NCI-H146 (cell line): ENCODE data around the gene KLHDC8B.
A peak's percentile ranks its signal among the peaks of the same experiment; 100 is the strongest.

Source experiments
- DNase-seq: peaks from one replicate; lab custom pipeline; 2025; lab: John Stamatoyannopoulos, UW

KLHDC8B gene

DNA sequence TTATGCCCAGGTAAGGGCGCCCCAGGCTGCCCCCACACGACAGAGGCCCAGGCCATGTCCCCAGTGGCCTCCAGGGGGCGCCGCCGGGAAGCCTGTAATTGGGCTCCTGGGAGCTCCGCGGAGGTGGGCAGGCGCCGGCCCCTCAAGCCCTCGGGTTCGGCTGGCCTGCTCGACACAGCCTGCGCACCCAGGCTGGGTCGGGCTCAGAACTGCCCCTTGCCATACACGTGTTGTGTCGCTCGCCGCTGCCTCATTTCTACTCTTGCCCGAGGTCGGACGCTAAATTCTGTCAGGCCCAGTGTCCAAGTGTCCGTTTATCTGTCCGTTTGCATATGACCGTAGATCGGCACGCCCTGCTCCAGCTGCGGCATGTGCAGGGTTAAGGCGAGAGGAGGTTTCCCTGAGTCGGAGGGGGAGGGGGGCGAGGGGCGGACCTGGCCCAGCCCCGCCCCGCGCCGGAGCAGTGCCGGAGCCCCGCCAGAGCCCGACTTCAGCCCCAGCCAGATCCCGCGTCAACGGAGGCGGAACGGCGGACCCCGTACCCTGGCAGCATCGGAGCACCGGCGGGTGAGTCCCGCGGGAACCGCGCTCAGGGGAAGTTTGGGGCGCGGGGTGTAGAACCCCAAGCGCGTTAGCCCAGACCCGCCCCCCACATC is at the start of gene KLHDC8B:
Gene KLHDC8B, plus strand, starts transcription at position 480 of the 656 bp plus-strand sequence. CDS start 1,172 bp downstream, outside the sequence.
- DNase-seq = peak; percentile 69

DNA sequence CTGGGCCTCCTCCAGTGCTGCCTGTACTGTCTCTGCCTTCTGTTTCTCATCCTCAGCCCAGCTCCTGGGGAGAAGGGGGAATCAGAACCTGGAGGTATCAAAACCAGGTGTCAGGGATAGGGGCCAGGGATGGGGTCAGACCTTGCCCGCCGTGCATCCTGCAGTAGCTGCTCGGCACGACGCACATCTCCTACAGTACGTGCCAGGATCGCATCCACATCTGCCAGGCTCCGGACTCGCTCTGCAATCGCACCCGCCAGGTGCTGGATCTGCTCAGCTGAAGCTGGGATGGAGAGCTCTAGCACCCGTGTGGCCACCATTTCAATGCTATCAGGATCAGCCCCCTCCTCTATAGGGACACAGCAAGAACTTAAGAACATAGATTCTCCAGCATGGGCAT is 49.4 kb upstream of the KLHDC8B start:
- DNase-seq = no peak

- no peak for DNase-seq
Measured at GRCh38 chr3:49122451-49122850, 48.9 kb upstream of the KLHDC8B start.

GRCh38 chr3:49122886-49123545 is 48.4 kb upstream of the KLHDC8B start:
- no peak for DNase-seq

DNA sequence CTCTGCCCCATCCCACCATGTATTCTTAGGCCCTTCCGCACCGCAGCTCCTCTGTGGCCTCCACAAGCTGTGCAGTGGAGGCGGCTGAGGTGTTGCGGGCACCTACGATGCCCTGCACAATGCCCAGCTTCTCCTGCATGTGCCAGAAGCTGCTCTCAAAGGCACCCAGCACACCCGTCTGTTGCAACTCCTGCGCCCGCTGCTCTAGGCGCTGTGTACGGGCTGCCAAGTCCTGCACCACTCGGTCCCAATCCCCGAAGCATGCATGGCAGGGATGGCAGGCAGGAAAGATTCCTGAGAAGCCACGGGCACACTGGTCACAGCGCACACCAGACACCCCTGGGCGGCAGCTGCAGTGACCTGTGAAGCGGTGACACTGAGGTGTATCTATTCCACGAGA is 47.7 kb upstream of the KLHDC8B start:
- DNase-seq = no peak

DNA sequence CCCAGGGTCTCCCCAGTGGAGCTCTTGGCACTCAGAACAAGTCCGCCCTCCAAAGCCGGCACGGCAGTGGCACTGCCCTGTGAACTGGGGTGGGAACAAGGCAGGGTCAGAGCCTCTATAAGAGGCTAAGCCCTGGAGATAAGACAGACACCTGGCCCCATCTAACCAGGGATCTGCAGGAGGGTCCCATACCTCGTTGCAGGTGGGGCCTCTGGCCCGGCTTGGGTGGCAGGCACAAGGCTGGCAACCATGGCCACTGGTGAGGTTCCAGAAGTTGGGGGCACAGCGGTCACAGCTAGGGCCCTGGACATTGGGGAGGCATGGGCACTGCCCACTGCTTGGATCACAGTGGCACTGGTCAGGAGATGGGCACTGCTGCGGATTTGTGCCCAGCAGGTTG is 47.2 kb upstream of the KLHDC8B start:
- no peak for DNase-seq

DNA sequence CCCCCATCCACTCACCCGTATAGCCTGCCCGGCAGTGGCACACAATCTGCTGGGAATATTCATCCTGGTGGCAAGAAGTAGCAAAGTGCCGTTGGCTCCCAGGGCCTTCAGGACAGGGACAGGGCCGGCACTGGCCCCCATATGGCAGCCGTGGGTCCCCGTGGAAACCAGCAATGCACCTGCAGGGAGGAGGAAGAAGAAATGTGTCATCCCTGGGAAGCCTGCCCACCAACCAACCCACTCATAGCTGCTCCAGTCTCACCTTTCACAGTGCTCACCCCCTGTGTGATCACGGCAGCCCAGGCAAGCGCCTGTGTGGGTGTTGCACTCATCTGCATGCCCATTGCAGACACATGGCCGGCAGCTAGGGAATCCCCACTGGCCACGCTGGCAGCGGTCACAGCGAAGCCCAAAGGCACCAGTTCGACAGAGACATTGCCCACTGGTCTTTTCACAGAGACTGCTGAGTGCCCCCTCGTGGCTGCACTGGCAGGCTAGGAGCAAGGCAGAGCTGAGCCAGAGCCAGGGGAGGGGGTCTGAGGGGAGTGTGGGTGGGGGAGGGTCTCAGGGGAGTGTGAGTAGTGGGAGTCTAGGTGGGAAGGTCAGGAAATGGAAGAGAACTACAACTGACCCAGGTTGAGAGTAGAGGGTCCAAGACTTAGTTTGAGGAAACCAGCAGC is 46.3 kb upstream of the KLHDC8B start:
- no peak for DNase-seq

DNA sequence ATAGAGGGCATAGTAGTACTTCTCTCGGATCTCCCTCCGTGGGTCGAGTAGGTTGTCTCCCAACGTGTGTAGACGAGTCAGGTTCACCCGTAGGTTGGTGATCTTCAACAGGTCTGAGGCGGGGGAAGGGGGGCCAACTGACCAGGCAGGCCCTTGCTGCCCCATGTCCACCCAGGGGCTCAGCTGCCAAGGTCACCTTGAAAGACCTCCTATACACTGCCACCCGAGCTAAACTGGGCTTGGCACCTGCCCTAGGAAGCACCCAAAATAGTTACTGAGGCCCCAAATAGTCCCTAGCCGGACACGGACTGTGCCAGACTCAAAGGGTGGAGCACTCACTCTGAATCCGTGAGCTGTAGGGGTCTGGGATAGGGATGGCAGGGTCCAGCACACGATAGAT is 40.4 kb upstream of the KLHDC8B start:
- no peak for DNase-seq

- DNase-seq = no peak
Measured at GRCh38 chr3:49131576-49131975, 39.8 kb upstream of the KLHDC8B start.

- no peak for DNase-seq
Measured at GRCh38 chr3:49132073-49132436, 39.3 kb upstream of the KLHDC8B start.

- peak; percentile 23 for DNase-seq
Measured at GRCh38 chr3:49132437-49133225, 38.8 kb upstream of the KLHDC8B start, which contains the start of gene LAMB2. Gene LAMB2, minus strand, starts transcription at chr3:49133050. Its CDS starts 183 bp downstream, at chr3:49132867.

- DNase-seq = peak; percentile 73
Measured at GRCh38 chr3:49133226-49133951, 38.0 kb upstream of the KLHDC8B start.

GRCh38 chr3:49134471-49135265 is 36.7 kb upstream of the KLHDC8B start:
- no peak for DNase-seq

DNA sequence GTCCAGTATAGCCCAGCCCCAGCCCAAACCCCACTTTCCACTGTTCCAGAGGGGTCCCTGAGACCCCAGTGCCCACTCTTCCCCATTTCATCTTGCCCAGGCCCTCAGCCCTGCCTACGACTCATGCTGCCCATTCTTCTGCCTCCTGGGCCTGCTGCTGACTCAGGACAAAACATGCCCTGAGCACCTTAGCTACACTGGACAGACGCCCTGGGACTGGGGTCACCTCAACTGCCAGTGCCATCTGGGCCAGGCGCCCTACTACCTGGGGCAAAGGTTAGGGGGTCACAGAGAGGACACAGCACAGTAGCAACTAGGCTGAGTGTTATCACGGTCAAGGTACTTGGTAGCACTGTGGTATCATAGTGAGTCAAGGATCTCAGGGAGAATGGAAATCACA is 35.9 kb upstream of the KLHDC8B start:
- no peak for DNase-seq

GRCh38 chr3:49140080-49140479 is 31.3 kb upstream of the KLHDC8B start:
- no peak for DNase-seq

GRCh38 chr3:49148159-49148558 is 23.2 kb upstream of the KLHDC8B start:
- no peak for DNase-seq

DNA sequence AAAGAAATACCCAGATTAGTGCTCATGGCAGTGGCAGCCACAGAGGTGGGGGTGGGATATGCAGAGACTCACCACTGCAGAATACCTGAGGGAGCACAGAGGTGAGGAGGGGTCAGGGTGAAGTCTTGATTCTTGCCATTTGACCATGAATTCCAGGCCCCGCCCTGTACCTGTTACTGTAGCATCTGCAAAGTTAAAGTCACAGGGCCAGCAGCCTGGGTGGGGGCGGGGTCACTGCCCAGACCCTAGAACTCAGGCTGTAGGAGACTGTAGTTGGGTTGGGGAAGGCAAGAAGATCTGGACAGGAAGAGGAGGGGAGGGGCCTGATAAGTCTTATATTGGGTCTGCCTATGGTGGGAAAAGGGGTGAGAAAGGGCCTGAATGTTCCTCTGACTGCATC is 19.8 kb upstream of the KLHDC8B start:
- DNase-seq = no peak

DNA sequence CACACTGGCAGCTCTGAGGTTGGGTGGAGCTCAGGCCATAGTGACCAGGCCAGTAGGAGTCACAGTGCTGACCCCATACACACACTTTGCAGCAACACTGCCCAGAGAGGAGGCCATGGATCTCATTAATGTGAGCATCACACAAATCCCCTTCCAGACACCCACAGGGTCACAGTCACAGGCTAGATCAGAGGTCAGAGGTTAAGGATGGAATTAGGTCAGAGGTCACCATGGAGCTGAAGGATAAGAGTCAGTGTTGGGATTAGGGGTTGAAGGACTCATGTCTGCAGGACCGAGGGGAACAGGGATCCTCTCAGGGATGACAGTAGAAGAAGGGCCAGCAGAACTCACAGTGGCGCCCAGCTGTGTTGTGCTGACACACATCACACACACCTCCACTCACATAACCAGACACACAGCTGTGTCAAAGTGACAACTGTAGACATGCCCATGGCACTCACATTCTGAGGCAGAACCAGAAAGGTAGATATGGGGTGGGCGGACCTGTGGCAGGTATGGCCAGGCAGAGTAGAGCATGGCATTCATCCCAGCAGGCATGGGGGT is 18.0 kb upstream of the KLHDC8B start:
- no peak for DNase-seq

GRCh38 chr3:49157289-49157688 is 14.1 kb upstream of the KLHDC8B start:
- no peak for DNase-seq

GRCh38 chr3:49158103-49158709 is 13.2 kb upstream of the KLHDC8B start:
- DNase-seq = peak; percentile 17
